ENCODE data around the gene MYL12B.
"Not testable (repeated sequence)": the region's sequence is repeated elsewhere in the genome, so short reads cannot be mapped to it uniquely, and the experiment has no call there.

The MYL12B gene

DNA sequence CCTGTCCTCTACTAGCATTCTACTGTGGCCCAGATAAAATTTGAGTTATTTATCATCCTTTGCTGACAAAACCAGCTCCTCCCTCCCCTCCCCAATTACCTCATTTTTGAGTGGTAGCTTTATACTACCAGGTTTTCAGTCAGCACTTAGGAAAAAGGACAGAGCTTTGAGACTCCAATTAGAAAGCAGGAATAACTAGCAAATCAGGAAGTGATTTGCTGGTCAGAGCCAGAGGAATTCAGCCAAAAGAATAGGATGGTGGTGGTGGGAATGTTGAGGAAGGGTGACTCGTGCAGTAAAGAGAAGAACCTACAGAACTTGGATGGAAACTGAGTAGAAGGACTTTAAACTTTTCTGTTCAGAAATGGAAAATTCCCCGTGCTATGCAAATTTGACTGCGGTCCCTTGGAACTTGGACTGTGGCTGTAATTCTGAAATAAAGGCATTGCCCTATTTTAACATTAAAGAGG is 3.7 kb downstream of the MYL12B start:
- Histone ChIP-seq H3K4me3 (ENCODE audit: low read depth in 1 of 2, low read length in 2 of 2) (no peak overlapping the region), H3K9me3 (ENCODE audit: control insufficient read depth in 1 of 2, low read length in 2 of 2) (no peaks in the 10 kb centered on the region), H3K27ac (ENCODE audit: low read length) (no peak overlapping the region), H3K4me1 (ENCODE audit: control insufficient read depth in 1 of 2, insufficient read depth in 2 of 2, low read length in 2 of 2) (peaks cover 35 to 62% of the 10 kb centered on the region in 2 donors), H3K36me3 (ENCODE audit: control insufficient read depth in 1 of 2, insufficient read depth in 2 of 2, low read length in 2 of 2) (peaks cover 0 to 13% of the 10 kb centered on the region in 2 donors), H3K27me3 (ENCODE audit: low read depth, low read length) (no peaks in the 10 kb centered on the region)

DNA sequence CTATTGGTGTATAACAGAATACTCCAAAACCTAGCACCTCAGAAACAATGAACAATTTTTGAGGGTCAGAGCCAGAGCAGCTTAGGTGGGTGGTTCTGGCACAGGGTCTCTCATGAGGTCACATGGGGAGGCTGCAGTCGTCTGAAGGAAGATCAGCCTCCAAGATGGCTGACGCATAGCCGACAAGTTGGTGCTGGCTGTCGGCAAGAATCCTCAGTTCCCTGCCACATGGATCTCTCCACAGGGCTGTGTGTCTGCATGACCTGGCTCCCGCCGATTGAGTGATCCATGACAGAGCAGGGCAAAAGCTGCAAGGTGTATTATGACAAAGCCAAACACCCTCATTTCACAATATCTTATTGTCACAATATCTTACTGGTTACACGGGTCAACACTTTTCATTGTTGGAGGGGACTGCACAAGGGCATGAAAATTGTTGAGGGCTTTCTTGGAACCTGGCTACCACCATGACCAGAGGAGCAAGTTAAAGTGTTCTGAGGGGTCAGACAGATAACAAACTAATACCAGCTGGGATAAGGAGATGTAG is 4.2 kb downstream of the MYL12B start:
- Histone ChIP-seq H3K9me3 (ENCODE audit: control insufficient read depth in 1 of 2, low read length in 2 of 2) (no peaks in the 10 kb centered on the region), H3K27ac (ENCODE audit: low read length) (no peak overlapping the region), H3K4me3 (ENCODE audit: low read depth in 1 of 2, low read length in 2 of 2) (no peak overlapping the region), H3K4me1 (ENCODE audit: control insufficient read depth in 1 of 2, insufficient read depth in 2 of 2, low read length in 2 of 2) (peaks cover 31 to 57% of the 10 kb centered on the region in 2 donors), H3K36me3 (ENCODE audit: control insufficient read depth in 1 of 2, insufficient read depth in 2 of 2, low read length in 2 of 2) (peaks cover 0 to 12% of the 10 kb centered on the region in 2 donors), H3K27me3 (ENCODE audit: low read depth, low read length) (no peaks in the 10 kb centered on the region)

DNA sequence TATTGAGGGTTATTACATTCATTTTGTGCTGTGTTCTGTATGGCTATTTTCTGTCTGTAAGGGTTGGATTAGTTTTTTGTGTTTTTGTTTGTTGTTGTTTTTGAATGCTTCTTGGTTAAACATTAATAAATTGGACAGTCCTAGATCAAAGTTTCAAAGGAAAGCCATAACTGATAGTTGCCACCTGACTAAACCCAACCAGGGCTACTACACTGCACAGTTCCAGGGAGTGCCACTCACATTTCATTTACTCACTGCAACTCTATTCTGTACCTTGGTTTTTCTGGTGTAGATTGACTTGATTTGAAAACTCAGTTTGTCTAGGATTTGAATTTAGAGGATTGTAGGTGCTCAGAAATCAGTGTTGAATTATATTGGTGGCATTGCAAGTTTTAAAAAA is 6.4 kb downstream of the MYL12B start:
- H3K9me3 ChIP-seq (ENCODE audit: control insufficient read depth in 1 of 2, low read length in 2 of 2) = no peaks in the 10 kb centered on the region
- H3K27ac ChIP-seq (ENCODE audit: low read length) = peak overlapping the region; percentile 43
- peaks cover 0 to 6% of the 10 kb centered on the region in 2 donors for H3K36me3 ChIP-seq (ENCODE audit: control insufficient read depth in 1 of 2, insufficient read depth in 2 of 2, low read length in 2 of 2)
- no peaks in the 10 kb centered on the region for H3K27me3 ChIP-seq (ENCODE audit: low read depth, low read length)
- H3K4me3 ChIP-seq (ENCODE audit: low read depth in 1 of 2, low read length in 2 of 2) = no peak overlapping the region
- H3K4me1 ChIP-seq (ENCODE audit: control insufficient read depth in 1 of 2, insufficient read depth in 2 of 2, low read length in 2 of 2) = peaks cover 30 to 64% of the 10 kb centered on the region in 2 donors

DNA sequence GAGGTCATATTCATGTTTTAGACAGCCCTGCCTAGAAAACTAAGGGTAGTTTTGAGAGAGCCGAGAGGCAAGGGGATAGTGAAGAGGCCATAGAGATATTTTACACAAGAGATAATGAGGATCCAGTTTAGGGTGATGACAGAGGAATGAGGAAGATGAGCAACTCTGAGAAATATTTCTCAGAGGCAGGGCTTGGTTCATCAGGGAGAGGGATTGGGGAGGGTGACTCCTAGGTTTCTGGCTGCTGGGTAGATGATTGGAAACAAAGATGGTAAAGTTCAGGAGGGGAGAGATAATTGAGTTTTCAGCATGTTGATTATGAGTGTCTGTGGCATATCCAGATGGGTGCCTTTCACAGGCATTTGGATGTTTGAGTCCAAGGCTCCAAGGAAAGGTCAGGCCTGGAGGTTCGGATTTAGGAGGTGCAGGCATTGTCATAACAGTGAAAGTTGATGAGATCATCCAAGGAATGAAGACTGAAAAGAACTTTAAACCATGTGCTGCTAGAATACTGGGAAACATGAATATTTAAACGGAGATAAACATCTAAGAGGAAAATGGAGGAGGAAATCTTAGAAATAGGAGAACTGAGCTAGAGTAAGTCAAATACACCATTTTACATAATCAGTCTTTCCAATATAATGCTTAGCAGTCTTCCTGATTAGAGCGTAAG is 7.4 kb downstream of the MYL12B start:
- H3K4me3 ChIP-seq (ENCODE audit: low read depth in 1 of 2, low read length in 2 of 2) = no peak overlapping the region
- peaks cover 23 to 54% of the 10 kb centered on the region in 2 donors for H3K4me1 ChIP-seq (ENCODE audit: control insufficient read depth in 1 of 2, insufficient read depth in 2 of 2, low read length in 2 of 2)
- peaks cover 10 to 11% of the 10 kb centered on the region in 2 donors for H3K36me3 ChIP-seq (ENCODE audit: control insufficient read depth in 1 of 2, insufficient read depth in 2 of 2, low read length in 2 of 2)
- no peaks in the 10 kb centered on the region for H3K9me3 ChIP-seq (ENCODE audit: control insufficient read depth in 1 of 2, low read length in 2 of 2)
- no peaks in the 10 kb centered on the region for H3K27me3 ChIP-seq (ENCODE audit: low read depth, low read length)
- peak overlapping the region; percentile 43 for H3K27ac ChIP-seq (ENCODE audit: low read length)

DNA sequence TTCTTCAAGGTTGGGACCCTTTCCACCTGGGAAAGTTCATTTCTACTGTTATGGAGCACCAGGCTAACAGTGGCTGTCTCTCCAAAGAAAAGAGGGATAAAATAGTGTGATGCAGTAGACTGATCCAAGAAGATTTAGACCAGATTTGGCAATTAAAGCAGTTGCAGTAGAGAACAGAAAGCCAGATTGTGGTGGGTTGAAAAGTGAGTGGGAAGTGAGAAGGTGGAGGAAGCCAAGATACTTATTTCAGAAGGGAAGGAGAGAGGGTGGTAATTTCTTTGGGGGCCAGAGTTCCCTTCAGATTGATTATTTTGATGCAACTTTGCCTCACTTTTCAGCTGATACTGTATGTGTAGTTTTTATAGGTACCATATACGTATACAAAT is 8.0 kb downstream of the MYL12B start:
- peaks cover 23 to 48% of the 10 kb centered on the region in 2 donors for H3K4me1 ChIP-seq (ENCODE audit: control insufficient read depth in 1 of 2, insufficient read depth in 2 of 2, low read length in 2 of 2)
- no peaks in the 10 kb centered on the region for H3K27me3 ChIP-seq (ENCODE audit: low read depth, low read length)
- no peak overlapping the region for H3K27ac ChIP-seq (ENCODE audit: low read length)
- H3K9me3 ChIP-seq (ENCODE audit: control insufficient read depth in 1 of 2, low read length in 2 of 2) = no peaks in the 10 kb centered on the region
- no peak overlapping the region for H3K4me3 ChIP-seq (ENCODE audit: low read depth in 1 of 2, low read length in 2 of 2)
- H3K36me3 ChIP-seq (ENCODE audit: control insufficient read depth in 1 of 2, insufficient read depth in 2 of 2, low read length in 2 of 2) = peaks cover 15% of the 10 kb centered on the region in 2 donors

DNA sequence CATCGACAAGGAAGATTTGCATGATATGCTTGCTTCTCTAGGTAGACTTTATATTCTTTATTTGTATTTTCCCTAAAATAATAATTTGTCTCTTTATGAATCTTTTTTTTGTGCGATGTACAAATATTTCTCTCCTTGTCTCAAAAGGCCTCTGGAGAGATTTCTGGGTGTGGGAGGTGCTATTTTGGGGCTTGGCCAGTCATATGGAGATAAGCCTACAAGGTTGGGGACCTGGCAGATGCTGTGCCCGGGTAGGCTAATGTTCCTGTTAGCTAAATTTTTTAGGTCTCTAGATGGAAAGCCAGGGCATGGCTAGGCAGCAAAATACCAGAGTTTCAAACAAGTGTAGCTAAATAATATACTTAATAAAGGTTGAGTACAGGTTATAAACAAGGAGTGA is 11.1 kb downstream of the MYL12B start:
- Histone ChIP-seq H3K27ac (ENCODE audit: low read length) (no peak overlapping the region), H3K4me3 (ENCODE audit: low read depth in 1 of 2, low read length in 2 of 2) (no peak overlapping the region), H3K36me3 (ENCODE audit: control insufficient read depth in 1 of 2, insufficient read depth in 2 of 2, low read length in 2 of 2) (peaks cover 22 to 39% of the 10 kb centered on the region in 2 donors), H3K27me3 (ENCODE audit: low read depth, low read length) (no peaks in the 10 kb centered on the region), H3K4me1 (ENCODE audit: control insufficient read depth in 1 of 2, insufficient read depth in 2 of 2, low read length in 2 of 2) (peaks cover 18 to 20% of the 10 kb centered on the region in 2 donors), H3K9me3 (ENCODE audit: control insufficient read depth in 1 of 2, low read length in 2 of 2) (no peaks in the 10 kb centered on the region)

DNA sequence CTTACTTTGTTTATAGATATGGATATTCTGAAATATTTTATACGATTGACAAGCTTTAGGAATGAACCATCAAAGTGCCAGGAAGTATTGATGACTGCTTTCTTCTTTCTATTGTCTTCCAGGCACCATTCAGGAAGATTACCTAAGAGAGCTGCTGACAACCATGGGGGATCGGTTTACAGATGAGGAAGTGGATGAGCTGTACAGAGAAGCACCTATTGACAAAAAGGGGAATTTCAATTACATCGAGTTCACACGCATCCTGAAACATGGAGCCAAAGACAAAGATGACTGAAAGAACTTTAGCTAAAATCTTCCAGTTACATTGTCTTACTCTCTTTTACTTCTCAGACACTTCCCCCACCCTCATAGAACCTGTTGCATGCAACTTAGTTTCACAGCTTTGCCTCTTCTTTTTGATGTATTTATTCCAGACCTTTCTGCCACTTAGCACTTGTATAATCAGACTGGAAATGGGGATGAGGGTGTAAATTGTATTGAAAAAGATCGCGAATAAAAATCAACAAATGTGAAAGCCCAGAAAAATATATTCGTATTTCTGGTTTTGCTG is 15.8 kb downstream of the MYL12B start:
- not testable (repeated sequence) for H3K4me3 ChIP-seq (ENCODE audit: low read depth in 1 of 2, low read length in 2 of 2)

DNA sequence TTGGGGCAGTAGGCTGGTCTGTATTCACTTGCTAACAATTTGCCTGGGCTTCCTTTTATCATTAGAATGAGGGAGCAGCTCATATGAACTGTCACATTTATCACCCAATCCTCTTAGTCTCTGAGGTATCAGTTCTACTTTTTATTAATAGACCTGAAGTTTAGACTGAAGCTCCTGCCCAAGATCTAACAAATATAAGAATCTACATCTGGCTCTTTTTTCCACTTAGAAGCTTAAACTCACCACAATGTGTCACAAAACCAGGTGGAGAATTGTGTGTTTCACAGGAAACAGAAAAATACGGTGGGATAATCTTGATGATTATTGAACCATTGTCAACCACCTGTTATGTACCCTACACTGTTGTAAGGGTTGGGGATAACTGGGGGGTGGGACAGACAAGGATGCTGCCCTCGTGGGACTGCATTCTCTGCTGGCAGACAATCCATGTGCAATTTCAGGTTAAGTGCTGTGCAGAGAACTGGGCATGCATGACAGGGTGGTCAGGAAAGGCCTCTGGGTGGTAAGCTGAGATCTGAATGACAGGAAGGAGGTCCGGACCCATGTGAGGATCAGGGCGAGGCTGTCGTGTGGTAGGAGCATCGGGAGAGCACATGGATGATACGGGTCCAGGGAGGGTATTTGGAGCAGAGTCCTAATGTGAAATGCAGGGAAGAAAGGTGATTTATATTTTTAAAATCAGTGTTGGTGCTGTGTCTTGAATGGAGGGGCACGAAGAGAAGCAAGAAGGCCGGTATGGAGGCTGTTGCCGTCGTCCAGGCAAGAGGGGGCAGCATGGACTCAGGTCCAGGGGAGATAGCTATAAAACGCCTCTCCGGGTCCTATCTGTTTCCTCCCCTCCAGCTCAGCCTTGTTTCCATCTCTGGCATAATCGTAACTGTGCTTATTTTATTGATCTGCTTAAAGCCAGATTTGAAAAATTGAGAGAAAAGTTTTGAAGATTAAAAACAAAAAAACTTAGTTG is 17.6 kb downstream of the MYL12B start:
- H3K27ac ChIP-seq (ENCODE audit: low read length) = no peak overlapping the region
- H3K4me3 ChIP-seq (ENCODE audit: low read depth in 1 of 2, low read length in 2 of 2) = no peak overlapping the region
- no peaks in the 10 kb centered on the region for H3K9me3 ChIP-seq (ENCODE audit: control insufficient read depth in 1 of 2, low read length in 2 of 2)

More for the DNA sequence above, 15.8 kb downstream of the MYL12B start:
- H3K36me3 ChIP-seq (ENCODE audit: control insufficient read depth in 1 of 2, insufficient read depth in 2 of 2, low read length in 2 of 2) = peaks cover 28 to 42% of the 10 kb centered on the region in 2 donors
- H3K27ac ChIP-seq (ENCODE audit: low read length); H3K4me1 ChIP-seq (ENCODE audit: control insufficient read depth in 1 of 2, insufficient read depth in 2 of 2, low read length in 2 of 2); H3K9me3 ChIP-seq (ENCODE audit: control insufficient read depth in 1 of 2, low read length in 2 of 2); H3K27me3 ChIP-seq (ENCODE audit: low read depth, low read length): not testable (repeated sequence)

DNA sequence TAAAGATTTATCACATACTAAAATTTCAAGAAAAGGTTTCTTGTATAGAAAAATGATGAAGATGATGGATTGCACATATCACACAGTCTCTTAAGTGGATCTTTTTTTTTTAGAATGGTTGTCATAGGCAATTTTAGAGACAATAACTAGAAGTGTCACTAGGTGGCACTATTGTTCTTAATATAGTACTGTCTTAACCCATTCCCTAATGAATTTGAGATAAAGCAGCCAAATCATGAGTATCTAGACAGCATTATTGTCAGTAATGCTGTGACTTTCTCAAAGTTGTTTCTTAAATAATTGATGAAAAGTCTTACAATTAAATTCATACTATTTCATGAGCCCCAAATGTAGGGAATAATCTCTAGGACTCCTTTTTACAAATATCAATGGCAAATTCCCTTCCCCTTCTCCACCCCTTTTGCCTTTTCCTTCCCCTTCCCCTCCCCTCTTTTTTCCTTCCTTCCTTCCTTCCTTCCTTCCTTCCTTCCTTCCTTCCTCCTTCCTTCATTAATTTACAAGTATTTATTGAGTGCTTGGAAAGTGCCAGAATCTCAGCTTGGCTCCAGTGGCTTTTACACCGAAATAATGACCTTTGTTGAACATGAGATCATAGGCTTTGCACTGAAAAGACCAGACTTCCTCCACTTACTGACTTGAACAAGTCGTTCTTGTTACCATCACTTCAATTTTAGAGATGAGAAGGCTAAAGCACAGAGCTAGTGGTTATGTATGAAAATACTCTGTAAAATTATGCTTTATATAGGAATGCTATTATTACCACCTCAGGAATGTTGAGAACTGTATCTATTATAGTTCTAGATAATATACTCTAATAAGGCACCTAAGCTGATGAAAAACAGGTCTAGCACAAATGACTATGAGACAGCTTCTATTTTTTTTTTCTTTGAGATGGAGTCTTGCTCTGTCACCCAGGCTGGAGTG is 19.8 kb downstream of the MYL12B start:
- H3K27ac ChIP-seq (ENCODE audit: low read length) = peak overlapping the region; percentile 11

More for the DNA sequence above, 17.6 kb downstream of the MYL12B start:
- peaks cover 17 to 31% of the 10 kb centered on the region in 2 donors for H3K36me3 ChIP-seq (ENCODE audit: control insufficient read depth in 1 of 2, insufficient read depth in 2 of 2, low read length in 2 of 2)
- no peaks in the 10 kb centered on the region for H3K27me3 ChIP-seq (ENCODE audit: low read depth, low read length)
- peaks cover 3 to 5% of the 10 kb centered on the region in 2 donors for H3K4me1 ChIP-seq (ENCODE audit: control insufficient read depth in 1 of 2, insufficient read depth in 2 of 2, low read length in 2 of 2)

DNA sequence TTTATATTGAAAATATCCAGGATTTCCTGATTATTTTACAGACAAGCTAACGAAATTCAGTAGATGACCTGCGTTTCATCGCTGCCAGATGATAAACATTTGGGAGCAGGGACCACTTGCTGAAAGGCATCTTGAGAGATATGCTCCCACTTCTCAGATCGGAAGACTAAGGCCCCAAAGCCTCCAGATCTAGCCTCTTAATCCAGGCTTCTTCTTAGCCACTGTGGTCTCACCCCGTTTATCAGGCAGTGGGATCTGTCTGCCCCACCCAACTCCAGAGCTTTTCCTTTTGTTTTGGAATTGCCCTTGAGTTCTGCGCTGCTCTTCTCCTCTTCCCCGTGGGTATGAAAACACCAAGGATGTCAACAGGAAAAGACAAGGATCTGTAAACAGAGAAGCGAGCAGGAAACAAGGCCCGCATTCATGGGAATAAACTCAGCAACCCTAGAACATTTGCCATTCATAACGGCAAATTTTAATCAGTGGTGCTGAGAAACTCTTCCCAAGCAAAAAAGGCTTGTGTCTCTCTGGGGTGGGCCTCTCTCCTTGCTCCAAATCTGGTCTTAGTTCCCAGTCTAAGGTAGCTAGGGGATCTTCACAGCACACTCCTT is 21.4 kb downstream of the MYL12B start:
- Histone ChIP-seq H3K4me1 (ENCODE audit: control insufficient read depth in 1 of 2, insufficient read depth in 2 of 2, low read length in 2 of 2) (peaks cover 3 to 5% of the 10 kb centered on the region in 2 donors), H3K27me3 (ENCODE audit: low read depth, low read length) (no peaks in the 10 kb centered on the region), H3K9me3 (ENCODE audit: control insufficient read depth in 1 of 2, low read length in 2 of 2) (no peaks in the 10 kb centered on the region), H3K36me3 (ENCODE audit: control insufficient read depth in 1 of 2, insufficient read depth in 2 of 2, low read length in 2 of 2) (peaks cover under 1 to 4% of the 10 kb centered on the region in 2 donors), H3K27ac (ENCODE audit: low read length) (peak overlapping the region; percentile 27), H3K4me3 (ENCODE audit: low read depth in 1 of 2, low read length in 2 of 2) (peak overlapping the region in 1 of 2 donors; percentile 27)

More for the DNA sequence above, 19.8 kb downstream of the MYL12B start:
- Histone ChIP-seq H3K9me3 (ENCODE audit: control insufficient read depth in 1 of 2, low read length in 2 of 2) (no peaks in the 10 kb centered on the region), H3K4me3 (ENCODE audit: low read depth in 1 of 2, low read length in 2 of 2) (no peak overlapping the region), H3K36me3 (ENCODE audit: control insufficient read depth in 1 of 2, insufficient read depth in 2 of 2, low read length in 2 of 2) (peaks cover 6 to 14% of the 10 kb centered on the region in 2 donors), H3K27me3 (ENCODE audit: low read depth, low read length) (no peaks in the 10 kb centered on the region), H3K4me1 (ENCODE audit: control insufficient read depth in 1 of 2, insufficient read depth in 2 of 2, low read length in 2 of 2) (peaks cover 3 to 5% of the 10 kb centered on the region in 2 donors)
